HepG2 (cell line): ENCODE measurements around the gene TDRD1. TPM values are rescaled to one million over a fixed set of nuclear protein-coding genes. Genes with fewer than 3 reads are reported as not detected.

Source experiments
- ATAC-seq: fragments of 200-7000 bp; cut with Tn5 transposase; 3 replicates; pipeline ENCODE4 v1.9.1; 2020; ENCODE audit warnings: mild to moderate bottlenecking, moderate library complexity
- BruUV-seq: library from RNA; stranded (reverse); fragments of 400-500 nt; replicated peaks from 2 replicates; lab custom pipeline; 2021; lab: Mats Ljungman, UMichigan
- CTCF ChIA-PET: fragments of 300-600 bp; formaldehyde crosslinking; extraction: SDS; loops from one replicate; lab custom pipeline; 2021; ENCODE audit warnings: low total read pairs, inconsistent platforms, low intra/inter-chr PET ratio; lab: Yijun Ruan, JAX
- POLR2A ChIA-PET: fragments of 350-600 bp; sonication (Branson Sonifier 250); formaldehyde crosslinking; loops from one replicate; lab custom pipeline; 2020; ENCODE audit warnings: antibody characterized with exemption, inconsistent platforms; lab: Yijun Ruan, JAX
- DNase-seq: peaks from one replicate; pipeline ENCODE4 v3.0.0-alpha.2; 2015; ENCODE audit warnings: low spot score
- FAIRE-seq: peaks from 3 replicates; lab custom pipeline; 2011; peaks lifted over from hg19 to GRCh38; lab: Jason Lieb, UNC
- H2AFZ ChIP-seq: one replicate; pipeline ENCODE4 v1.6.1; 2011; ENCODE audit warnings: low read length, inconsistent platforms
- H3K27ac ChIP-seq: fragments of 300-600 bp; 3 replicates; pipeline ENCODE4 v1.8.0; 2011; ENCODE audit warnings: mixed run types, mild to moderate bottlenecking, mixed read lengths, low read length, inconsistent platforms; ENCODE audit not compliant: insufficient read depth; ENCODE audit errors: extremely low read length
- H3K27me3 ChIP-seq, 2 experiments: fragments of 200-600 bp in 1 of 2; 2 replicates in 1 of 2; 3 replicates in 1 of 2; pipeline versions ENCODE4 v1.6.0 to v1.8.0; 2011; ENCODE audit warnings: low read length in 2 of 2, mild to moderate bottlenecking in 2 of 2, moderate library complexity in 2 of 2, inconsistent platforms in 1 of 2; ENCODE audit not compliant: insufficient read depth in 2 of 2, control insufficient read depth in 1 of 2
- H3K36me3 ChIP-seq, 2 experiments: fragments of 200-600 bp in 1 of 2; replicated peaks in 1 of 2; 2 replicates in 1 of 2; 3 replicates in 1 of 2; pipeline versions ENCODE4 v1.5.1 to v1.8.0; 2011; ENCODE audit warnings: low read length in 2 of 2, inconsistent platforms in 1 of 2; ENCODE audit not compliant: insufficient read depth in 2 of 2, control insufficient read depth in 1 of 2
- H3K4me1 ChIP-seq: 2 replicates; pipeline ENCODE4 v1.5.1; 2012; ENCODE audit warnings: low read length, inconsistent platforms; ENCODE audit not compliant: insufficient read depth
- H3K4me2 ChIP-seq: 2 replicates; pipeline ENCODE4 v1.6.0; 2011; ENCODE audit warnings: low read depth, low read length, inconsistent platforms
- H3K4me3 ChIP-seq, 3 experiments: fragments of 200-600 bp in 1 of 3; sonication (generic), shearing (Covaris generic) in 1 of 3; replicated peaks in 1 of 3; 2 replicates each; pipeline ENCODE4 v1.5.1; 2011 to 2016; ENCODE audit warnings: low read length in 3 of 3, inconsistent platforms in 2 of 3, low read depth in 2 of 3, mild to moderate bottlenecking in 2 of 3, control low read depth in 1 of 3, mixed read lengths in 1 of 3; ENCODE audit not compliant: insufficient read depth in 1 of 3
- H3K79me2 ChIP-seq: one replicate; pipeline ENCODE4 v1.6.1; 2011; ENCODE audit warnings: low read length, inconsistent platforms; ENCODE audit not compliant: insufficient read depth
- H3K9ac ChIP-seq: 2 replicates; pipeline ENCODE4 v1.6.0; 2011; ENCODE audit warnings: mild to moderate bottlenecking, low read depth, low read length, inconsistent platforms; ENCODE audit not compliant: insufficient read depth
- H3K9me3 ChIP-seq: 2 replicates; pipeline ENCODE4 v1.5.1; 2012; ENCODE audit warnings: mild to moderate bottlenecking, low read length
- H4K20me1 ChIP-seq: 2 replicates; pipeline ENCODE4 v1.6.0; 2011; ENCODE audit warnings: inconsistent platforms, mild to moderate bottlenecking, low read length, moderate library complexity; ENCODE audit not compliant: insufficient read depth
- FOSL2 ChIP-seq: sonication (generic); formaldehyde crosslinking; IDR thresholded peaks from 2 replicates; pipeline ENCODE4 v1.4.0; 2020; ENCODE audit warnings: missing genetic modification reagents
- IRF2 ChIP-seq: IDR thresholded peaks from 2 replicates; pipeline ENCODE4 v1.6.1; 2018; ENCODE audit warnings: missing genetic modification reagents, missing compliant biosample characterization
- KLF11 ChIP-seq: IDR thresholded peaks from 2 replicates; pipeline ENCODE4 v1.6.1; 2016; ENCODE audit warnings: missing compliant biosample characterization
- MIXL1 ChIP-seq: IDR thresholded peaks from 2 replicates; pipeline ENCODE4 v1.6.1; 2016
- NBN ChIP-seq: fragments of 450-650 bp; conservative IDR thresholded peaks from 2 replicates; pipeline ENCODE4 v1.6.1; 2017
- TFDP2 ChIP-seq: sonication (generic); formaldehyde crosslinking; IDR thresholded peaks from 2 replicates; pipeline ENCODE4 v1.4.0; 2020; ENCODE audit warnings: missing genetic modification reagents
- ZBTB42 ChIP-seq: sonication (generic); formaldehyde crosslinking; IDR thresholded peaks from 2 replicates; pipeline ENCODE4 v1.5.0; 2020; ENCODE audit warnings: mild to moderate bottlenecking, missing genetic modification reagents
- ZFP1 ChIP-seq: IDR thresholded peaks from 2 replicates; pipeline ENCODE4 v1.6.1; 2016
- ZNF235 ChIP-seq: sonication (generic); formaldehyde crosslinking; IDR thresholded peaks from 2 replicates; pipeline ENCODE4 v1.8.1; 2023; ENCODE audit warnings: mild to moderate bottlenecking, missing genetic modification reagents, borderline replicate concordance
- ZNF557 ChIP-seq: sonication (generic); formaldehyde crosslinking; IDR thresholded peaks from 2 replicates; pipeline ENCODE4 v1.4.0; 2020; ENCODE audit warnings: missing genetic modification reagents
- ZSCAN31 ChIP-seq: sonication (generic); formaldehyde crosslinking; IDR thresholded peaks from 2 replicates; pipeline ENCODE4 v1.5.0; 2020; ENCODE audit warnings: low read depth, mild to moderate bottlenecking, missing genetic modification reagents
- WGBS: methylation state at CpG from one replicate; pipeline ENCODE4 v1.1.6; 2017; ENCODE audit warnings: low lambda C conversion rate; 5-methylcytosine and 5-hydroxymethylcytosine counted together
- in situ Hi-C: cut with HindIII; loops from 2 replicates; pipeline ENCODE4 v1.10.0; 2017; ENCODE audit warnings: low pct_unique_long_range_greater_than_20kb; ENCODE audit not compliant: extremely low pct_ligation_motif_present
- intact Hi-C: fragments of 100-400 bp; cut with micrococcal nuclease; formaldehyde crosslinking; loops from one replicate; pipeline ENCODE4 v1.10.0; 2022; ENCODE audit not compliant: unreplicated experiment
- polyA plus RNA-seq, 8 experiments: library from polyadenylated mRNA; depleted of rRNA in 3 of 8; stranded (reverse) in 7 of 8; unstranded in 1 of 8; fragments of >200 nt; fragmentation: Illumina TruSeq in 4 of 8; extraction: Trizol in 4 of 8; gene quantifications; 2 replicates each; pipeline versions ENCODE4 v1.2.1 to v1.2.3, GENCODE V29; 2011 to 2016; ENCODE audit warnings: low read depth in 4 of 8, missing spikeins in 1 of 8, mixed read lengths in 1 of 8; ENCODE audit not compliant: insufficient read depth in 1 of 8
- total RNA-seq, 5 experiments: library from RNA; depleted of rRNA; stranded (reverse); fragments of >200 nt; fragmentation: Illumina TruSeq; extraction: Trizol; gene quantifications; 2 replicates each; pipeline ENCODE4 v1.2.3, GENCODE V29; 2016; ENCODE audit warnings: low read depth in 1 of 5
- TF ChIP-seq, protein P1 (sequence below): IDR thresholded peaks from 2 replicates; pipeline ENCODE4 v1.6.1; 2018; ENCODE audit warnings: missing genetic modification reagents
- TF ChIP-seq, protein P2 (sequence below): sonication (generic); formaldehyde crosslinking; IDR thresholded peaks from 2 replicates; pipeline ENCODE4 v1.4.0; 2020; ENCODE audit warnings: missing genetic modification reagents

The TDRD1 gene
- total and polyA plus RNA-seq, 2 of the 13 experiments (the other 11 are each of a cell fraction or from before 2014, with no cell fraction given) = not detected

GRCh38 chr10:114215033-114215432 lies 35.9 kb downstream of the TDRD1 start:
- ChIA-PET CTCF (no interaction called here), POLR2A (no interaction called here)
- H2AFZ ChIP-seq = no peak overlapping the region
- no peak overlapping the region for H3K4me2 ChIP-seq
- H3K79me2 ChIP-seq = no peaks in the 10 kb centered on the region
- H3K27ac ChIP-seq = no peak overlapping the region
- no peaks in the 10 kb centered on the region for H3K9me3 ChIP-seq
- ATAC-seq (no peak), DNase-seq (no peak), FAIRE-seq (no peak)
- no peaks in the 10 kb centered on the region for H3K4me1 ChIP-seq
- H4K20me1 ChIP-seq = no peaks in the 10 kb centered on the region
- in situ Hi-C loops (no loop called here), intact Hi-C loops (no loop called here)
- H3K9ac ChIP-seq = no peak overlapping the region
- BruUV-seq = no TSS peak
- WGBS = 5% methylated on average over 1 of the region's 1 CpG
- H3K27me3 ChIP-seq = peaks cover 0 to 9% of the 10 kb centered on the region in 2 experiments; a peak in 4 of 5 replicates
- no peak overlapping the region for H3K4me3 ChIP-seq
- H3K36me3 ChIP-seq = no peaks in the 10 kb centered on the region
- TF ChIP-seq ZNF557 (CRISPR knock-in tag) (no peak), ZBTB42 (no peak), IRF2 (CRISPR knock-in tag) (no peak), ZFP1 (CRISPR knock-in tag) (no peak), TFDP2 (no peak), NBN (no peak), MIXL1 (CRISPR knock-in tag) (no peak), ZSCAN31 (no peak), ZNF235 (CRISPR knock-in tag) (no peak), KLF11 (CRISPR knock-in tag) (no peak), FOSL2 (CRISPR knock-in tag) (no peak)
- TF ChIP-seq, protein P1, sequence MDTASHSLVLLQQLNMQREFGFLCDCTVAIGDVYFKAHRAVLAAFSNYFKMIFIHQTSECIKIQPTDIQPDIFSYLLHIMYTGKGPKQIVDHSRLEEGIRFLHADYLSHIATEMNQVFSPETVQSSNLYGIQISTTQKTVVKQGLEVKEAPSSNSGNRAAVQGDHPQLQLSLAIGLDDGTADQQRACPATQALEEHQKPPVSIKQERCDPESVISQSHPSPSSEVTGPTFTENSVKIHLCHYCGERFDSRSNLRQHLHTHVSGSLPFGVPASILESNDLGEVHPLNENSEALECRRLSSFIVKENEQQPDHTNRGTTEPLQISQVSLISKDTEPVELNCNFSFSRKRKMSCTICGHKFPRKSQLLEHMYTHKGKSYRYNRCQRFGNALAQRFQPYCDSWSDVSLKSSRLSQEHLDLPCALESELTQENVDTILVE (CRISPR knock-in tag) = no peak
- TF ChIP-seq, protein P2, sequence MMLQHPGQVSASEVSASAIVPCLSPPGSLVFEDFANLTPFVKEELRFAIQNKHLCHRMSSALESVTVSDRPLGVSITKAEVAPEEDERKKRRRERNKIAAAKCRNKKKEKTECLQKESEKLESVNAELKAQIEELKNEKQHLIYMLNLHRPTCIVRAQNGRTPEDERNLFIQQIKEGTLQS (CRISPR knock-in tag) = no peak
